Right cardiac atrium (tissue), 5 donors: ENCODE measurements around the gene RBPJL. TPM values are rescaled to one million over a fixed set of nuclear protein-coding genes. Genes with fewer than 3 reads are reported as not detected.

Experiments
- ATAC-seq, 2 donors: fragments of 200-7000 bp; cut with Tn5 transposase; one replicate each; pipeline versions ENCODE4 v1.8.0 to v1.9.1; 2020; ENCODE audit warnings: moderate library complexity in 2 of 2, mild to moderate bottlenecking in 1 of 2
- DNase-seq, 3 donors: peaks; one replicate each; pipeline ENCODE4 v3.0.0-alpha.2; 2020
- H3K27ac ChIP-seq: one replicate; pipeline ENCODE4 v1.5.1; 2013; ENCODE audit warnings: mild to moderate bottlenecking, low read length, control low read depth, moderate library complexity
- H3K27me3 ChIP-seq: one replicate; pipeline ENCODE4 v1.6.1; 2013; ENCODE audit not compliant: control insufficient read depth, insufficient read depth
- H3K4me1 ChIP-seq: one replicate; pipeline ENCODE4 v1.6.1; 2013; ENCODE audit warnings: low read length; ENCODE audit not compliant: control insufficient read depth, insufficient read depth
- H3K4me3 ChIP-seq: one replicate; pipeline ENCODE4 v1.5.1; 2013; ENCODE audit warnings: low read length, control low read depth
- H3K9me3 ChIP-seq: one replicate; pipeline ENCODE4 v1.6.1; 2013; ENCODE audit warnings: low read length; ENCODE audit not compliant: control insufficient read depth
- WGBS: extraction: QIAGEN DNeasy Blood & Tissue Kit; methylation state at CpG from one replicate; pipeline ENCODE4 v1.1.7; 2013; 5-methylcytosine and 5-hydroxymethylcytosine counted together
- intact Hi-C, 4 donors: fragments of 100-400 bp; cut with DNase I; formaldehyde crosslinking; loops; one replicate each; pipeline versions ENCODE4 v1.11.0 to v1.14.0; 2022 to 2023
- polyA plus RNA-seq: library from polyadenylated mRNA; stranded (reverse); fragments of 200-250 nt; gene quantifications from one replicate; pipeline ENCODE4 v1.2.3, GENCODE V29; 2013
- total RNA-seq, 4 donors: library from RNA; stranded (reverse); fragmentation: NEBNext Ultra II Directional; extraction: Animal tissue kit (Norgen Biotek cat#: 25700); gene quantifications; one replicate each; pipeline ENCODE4 v1.2.1, GENCODE V29; 2021
- donor health status: healthy with polysubstance abuse.
- donor health status: DM: no; HTN: yes; CAD: no.
- donor health status: DM: no; HTN: no; CAD: no.
- donor health status: DM: no; HTN: yes; CAD: no; lungs with severe emphysema.
- donor health status: DM: yes; HTN: yes; CAD: no.

RBPJL gene
- total and polyA plus RNA-seq, 5 donors: not detected

DNA sequence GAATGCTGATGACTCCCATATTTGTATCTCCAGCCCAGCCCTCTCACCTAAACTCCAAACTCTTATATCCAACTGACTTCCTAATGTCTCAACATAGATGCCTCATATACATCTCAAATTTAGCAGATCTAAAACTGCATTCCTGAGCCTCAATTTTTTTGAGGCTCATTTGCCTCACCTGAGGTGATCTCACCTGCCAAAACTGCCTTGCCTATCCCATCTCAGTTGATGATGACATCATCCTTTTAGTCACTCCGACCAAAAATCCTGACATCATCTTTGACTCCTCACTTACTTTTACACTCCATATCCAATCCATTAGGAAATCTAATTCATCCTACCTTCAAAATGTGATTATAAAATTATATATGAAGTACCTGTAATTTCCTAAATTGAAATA, 26.6 kb upstream of the RBPJL start:
- Histone ChIP-seq H3K9me3 (no peaks in the 10 kb centered on the region), H3K4me3 (no peak overlapping the region), H3K27ac (no peak overlapping the region), H3K4me1 (no peaks in the 10 kb centered on the region), H3K27me3 (no peaks in the 10 kb centered on the region)
- 61% methylated on average over 1 of the region's 1 CpG for WGBS
- DNase-seq (no peak), ATAC-seq (no peak)
- intact Hi-C loops: no loop called here

DNA sequence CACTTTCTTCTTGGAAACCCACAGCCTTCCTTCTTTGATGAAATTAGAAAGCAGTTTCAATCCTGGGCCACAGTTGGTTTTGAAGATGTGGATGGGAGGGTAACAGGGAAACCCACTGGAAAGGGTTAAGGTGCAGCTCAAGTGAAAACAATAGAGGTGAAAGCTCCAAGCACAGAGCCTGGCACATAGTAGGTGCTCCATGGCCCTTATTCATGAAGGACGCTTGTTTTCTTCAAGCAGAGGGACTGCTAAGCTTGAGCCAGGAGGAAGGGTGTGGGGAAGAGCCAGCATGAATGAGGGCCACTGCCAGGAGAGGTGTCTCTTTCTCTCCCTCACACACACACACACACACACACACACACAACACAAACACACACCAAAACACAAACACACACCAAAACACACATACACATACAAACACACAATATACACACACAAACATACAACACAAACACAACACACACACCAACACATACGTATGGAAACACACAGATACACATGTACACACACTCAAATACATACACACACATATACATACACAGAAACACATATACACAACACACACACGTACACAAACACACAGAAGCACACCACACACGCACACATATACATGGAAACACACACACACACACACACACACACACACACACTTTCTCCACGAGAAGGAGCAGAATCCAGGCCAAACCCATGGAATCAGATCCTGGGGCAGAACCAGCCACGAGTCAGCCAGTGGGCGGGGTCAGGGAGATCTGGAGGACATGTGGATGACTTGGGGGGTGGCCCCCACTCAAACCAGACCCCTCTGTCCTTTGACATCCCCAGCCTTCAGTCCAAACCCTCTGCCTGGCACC, 23.7 kb upstream of the RBPJL start:
- Histone ChIP-seq H3K27me3 (no peaks in the 10 kb centered on the region), H3K27ac (no peak overlapping the region), H3K4me1 (no peaks in the 10 kb centered on the region), H3K9me3 (no peaks in the 10 kb centered on the region), H3K4me3 (no peak overlapping the region)
- no peak for DNase-seq
- intact Hi-C loops: no loop called here
- ATAC-seq: no peak
- WGBS: 63% methylated on average over 7 of the region's 7 CpGs

DNA sequence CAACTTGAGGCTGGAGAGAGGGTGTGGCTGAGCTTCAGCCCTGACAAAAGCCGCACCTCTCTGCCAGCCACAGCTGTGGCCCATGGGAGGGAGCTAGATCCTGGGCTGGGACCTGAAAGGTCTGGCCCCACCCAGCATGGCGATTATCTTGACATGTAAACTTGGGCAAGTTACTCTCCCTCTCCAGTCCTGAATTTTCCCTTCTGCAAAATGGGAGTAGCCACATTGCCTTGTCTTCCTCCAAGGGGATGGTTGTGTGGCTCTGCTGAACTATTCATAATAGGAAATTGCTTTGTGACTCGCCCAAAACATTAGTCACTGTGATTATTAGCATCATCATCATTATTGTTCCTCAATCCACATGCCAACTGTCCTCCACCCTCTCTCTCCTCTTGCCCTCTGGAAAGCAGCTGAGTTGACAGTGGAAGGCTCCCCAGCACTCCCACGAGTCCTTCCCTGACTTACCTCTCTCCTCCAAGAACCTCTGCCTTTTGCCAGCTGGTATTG, 23.0 kb upstream of the RBPJL start:
- Histone ChIP-seq H3K9me3 (no peaks in the 10 kb centered on the region), H3K27ac (no peak overlapping the region), H3K27me3 (no peaks in the 10 kb centered on the region), H3K4me1 (no peaks in the 10 kb centered on the region), H3K4me3 (no peak overlapping the region)
- WGBS: 55% methylated on average over 4 of the region's 4 CpGs
- ATAC-seq (no peak), DNase-seq (no peak)
- intact Hi-C loops: no loop called here

DNA sequence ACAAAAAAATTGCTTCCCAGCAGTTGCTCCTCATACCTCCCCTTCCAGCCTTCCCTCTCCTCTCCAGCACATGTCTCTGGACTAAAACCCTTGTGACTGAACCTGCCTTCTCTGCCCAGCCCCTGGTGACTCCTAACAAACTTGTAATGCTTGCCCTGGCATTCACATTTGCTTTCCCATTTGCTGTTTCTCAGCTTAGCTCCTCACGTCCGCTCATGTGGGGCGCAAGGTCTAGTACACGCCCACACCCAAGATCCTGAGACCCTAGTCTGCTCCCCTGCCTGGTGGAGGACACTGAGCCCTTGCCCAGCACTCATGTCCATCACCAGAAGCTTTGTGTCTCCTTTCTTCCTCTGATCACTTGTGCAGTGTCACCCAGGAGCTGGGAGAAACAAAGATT, 18.3 kb upstream of the RBPJL start:
- no peak overlapping the region for H3K4me3 ChIP-seq
- ATAC-seq: no peak
- H3K27me3 ChIP-seq: no peaks in the 10 kb centered on the region
- no peak overlapping the region for H3K27ac ChIP-seq
- H3K9me3 ChIP-seq: no peaks in the 10 kb centered on the region
- intact Hi-C loops: no loop called here
- DNase-seq: no peak
- H3K4me1 ChIP-seq: no peaks in the 10 kb centered on the region
- 75% methylated on average over 4 of the region's 4 CpGs for WGBS

DNA sequence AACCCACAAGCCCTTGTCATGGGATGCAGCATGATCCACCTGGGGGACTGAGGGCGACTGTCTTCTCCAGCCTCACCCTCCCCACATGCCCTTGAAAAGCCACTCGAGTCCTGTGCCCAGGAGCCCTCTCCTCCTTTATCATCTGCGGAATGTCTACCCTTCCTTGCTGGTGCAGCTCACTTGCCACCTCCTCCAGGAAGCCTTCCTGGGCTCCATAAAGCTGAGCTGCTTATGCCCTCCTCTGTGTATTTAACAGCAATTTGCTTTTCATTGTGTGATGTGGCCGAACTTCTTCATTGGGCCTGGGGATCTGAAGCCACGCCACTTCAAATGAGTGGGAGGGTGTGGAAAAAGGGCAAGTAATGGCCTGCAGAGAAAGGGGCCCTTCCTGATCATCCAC, 17.8 kb upstream of the RBPJL start:
- H3K27me3 ChIP-seq: no peaks in the 10 kb centered on the region
- H3K9me3 ChIP-seq: no peaks in the 10 kb centered on the region
- intact Hi-C loops: no loop called here
- ATAC-seq (no peak), DNase-seq (no peak)
- no peak overlapping the region for H3K4me3 ChIP-seq
- no peak overlapping the region for H3K27ac ChIP-seq
- H3K4me1 ChIP-seq: no peaks in the 10 kb centered on the region
- 86% methylated on average over 5 of the region's 5 CpGs for WGBS

DNA sequence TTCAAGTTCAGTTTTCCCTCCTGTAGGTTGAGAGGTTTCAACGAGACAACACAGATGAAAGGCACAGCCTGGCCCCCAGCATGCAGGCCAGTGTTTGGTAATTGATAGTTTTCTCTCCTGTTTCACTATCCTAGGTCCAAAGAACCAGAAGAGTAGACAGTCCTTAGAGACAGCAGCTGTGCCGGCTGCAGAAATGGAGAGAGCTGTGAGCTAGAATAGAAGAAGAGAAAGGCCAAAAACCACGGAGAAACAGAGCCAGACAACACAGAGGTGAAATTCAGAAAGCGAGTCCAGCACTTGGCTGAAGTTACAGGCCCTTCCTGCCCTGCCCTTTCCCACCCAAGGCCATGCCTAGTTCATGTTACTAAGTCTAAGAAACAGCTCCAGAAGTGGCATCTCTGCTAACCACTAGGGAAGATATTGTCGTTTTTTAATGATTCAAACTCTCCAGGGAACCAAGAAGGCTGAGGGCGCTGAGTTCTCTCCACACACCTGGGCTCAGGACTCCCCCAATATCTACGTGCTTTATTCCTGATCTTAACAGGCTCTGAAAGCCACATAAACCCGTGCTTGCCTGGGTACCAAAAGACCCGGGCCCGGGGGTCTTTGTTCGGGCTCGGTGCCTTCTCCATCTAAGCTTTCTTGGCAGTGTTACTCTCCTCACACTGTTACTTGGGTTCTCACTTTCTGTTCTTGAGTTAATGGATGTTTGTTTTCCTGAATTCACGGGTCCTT, 16.5 kb upstream of the RBPJL start:
- ATAC-seq (no peak), DNase-seq (no peak)
- H3K9me3 ChIP-seq: no peaks in the 10 kb centered on the region
- H3K27me3 ChIP-seq: no peaks in the 10 kb centered on the region
- no peak overlapping the region for H3K4me3 ChIP-seq
- 70% methylated on average over 13 of the region's 13 CpGs for WGBS
- no peaks in the 10 kb centered on the region for H3K4me1 ChIP-seq
- H3K27ac ChIP-seq: no peak overlapping the region
- intact Hi-C loops: loop anchor here in 3 of 4 donors (5.0 to 10.0 kb wide), 4 partner anchors 193 to 285 kb away; no protein-coding TSS in a partner anchor

DNA sequence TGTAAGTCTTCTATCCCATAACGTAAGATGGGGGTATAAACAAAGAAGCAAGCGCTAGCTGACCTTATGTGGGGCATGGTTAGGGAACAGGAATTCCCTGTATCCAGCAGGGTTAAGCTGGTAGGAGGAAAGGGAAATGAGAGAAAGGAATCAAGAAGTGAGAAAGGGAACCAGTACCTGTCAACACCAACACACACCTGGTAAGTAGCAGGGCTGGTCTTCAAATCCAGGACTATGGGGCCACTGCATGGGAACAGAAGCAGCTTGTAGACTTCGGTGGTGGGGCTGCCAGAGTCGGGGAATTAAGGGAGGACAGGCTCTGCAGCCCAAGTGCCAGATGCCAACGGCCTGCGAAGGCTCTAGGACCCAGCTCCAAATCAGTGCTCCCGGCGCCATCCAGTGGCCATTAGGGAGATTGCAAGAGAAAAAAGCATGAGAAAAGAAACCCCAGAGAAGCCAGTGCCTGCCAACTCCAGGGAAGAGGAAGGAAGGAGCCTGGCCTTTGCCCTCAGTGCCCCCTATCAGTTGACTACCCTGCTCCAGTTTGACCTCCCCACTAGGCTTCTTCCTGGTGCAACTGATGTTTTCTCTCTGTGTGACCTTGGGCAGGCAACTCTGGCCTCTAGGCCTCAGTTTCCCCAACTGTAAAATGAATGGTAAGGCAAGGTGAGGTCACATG, 15.8 kb upstream of the RBPJL start:
- ATAC-seq (peak; percentile 62 to 75), DNase-seq (peak; percentile 78 to 89 (median 85))
- 21% methylated on average over 8 of the region's 8 CpGs for WGBS
- H3K9me3 ChIP-seq: no peaks in the 10 kb centered on the region
- no peaks in the 10 kb centered on the region for H3K27me3 ChIP-seq
- no peaks in the 10 kb centered on the region for H3K4me1 ChIP-seq
- no peak overlapping the region for H3K4me3 ChIP-seq
- H3K27ac ChIP-seq: no peak overlapping the region
- intact Hi-C loops: loop anchor here in 3 of 4 donors (5.0 to 10.0 kb wide), 4 partner anchors 194 to 286 kb away; no protein-coding TSS in a partner anchor

DNA sequence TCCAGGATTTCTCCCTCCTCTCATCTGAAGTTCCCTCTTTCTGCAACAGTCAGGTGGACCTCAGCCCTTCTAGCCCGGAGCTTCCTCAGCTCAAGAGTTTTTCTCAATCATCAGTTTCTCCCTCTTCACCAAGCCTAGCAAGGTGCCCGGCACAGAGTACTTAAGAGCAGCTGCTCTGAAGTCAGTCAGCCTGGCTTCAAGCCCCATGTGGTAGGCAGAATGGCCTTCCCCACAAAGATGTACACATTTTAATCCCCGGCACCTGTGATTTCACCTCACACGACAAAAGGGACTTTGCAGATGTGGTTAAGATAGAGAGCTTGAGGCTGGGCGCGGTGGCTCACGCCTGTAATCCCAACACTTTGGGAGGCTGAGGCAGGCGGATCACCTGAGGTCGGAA, 15.1 kb upstream of the RBPJL start:
- WGBS: 84% methylated on average over 9 of the region's 9 CpGs
- H3K4me1 ChIP-seq: no peaks in the 10 kb centered on the region
- DNase-seq (no peak), ATAC-seq (no peak)
- no peaks in the 10 kb centered on the region for H3K27me3 ChIP-seq
- no peak overlapping the region for H3K4me3 ChIP-seq
- no peak overlapping the region for H3K27ac ChIP-seq
- intact Hi-C loops: loop anchor here in 3 of 4 donors (5.0 to 10.0 kb wide), 4 partner anchors 194 to 287 kb away; no protein-coding TSS in a partner anchor
- H3K9me3 ChIP-seq: no peaks in the 10 kb centered on the region

DNA sequence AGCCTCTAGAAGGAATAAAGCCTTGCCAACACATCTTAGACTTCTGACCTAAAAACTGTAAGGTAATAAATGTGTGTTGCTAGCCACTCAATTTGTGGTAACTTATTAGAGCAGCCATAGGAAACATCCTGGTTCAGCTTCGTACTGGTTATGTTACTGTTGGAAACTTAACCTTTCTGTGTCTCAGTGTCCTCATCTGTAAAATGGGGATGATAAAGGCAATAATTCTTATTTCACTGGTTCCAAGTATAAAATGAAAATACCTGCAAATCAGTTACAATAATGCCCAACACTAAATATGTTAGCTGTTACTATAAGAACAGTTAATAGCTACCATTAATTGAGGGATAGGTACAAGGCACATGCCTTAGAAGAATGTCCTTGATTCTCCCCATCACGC, 14.3 kb upstream of the RBPJL start:
- H3K27me3 ChIP-seq: no peaks in the 10 kb centered on the region
- intact Hi-C loops: loop anchor here in 3 of 4 donors (5.0 to 10.0 kb wide), 4 partner anchors 195 to 288 kb away; no protein-coding TSS in a partner anchor
- no peak for DNase-seq
- no peak overlapping the region for H3K27ac ChIP-seq
- 72% methylated on average over 2 of the region's 2 CpGs for WGBS
- no peaks in the 10 kb centered on the region for H3K9me3 ChIP-seq
- no peak for ATAC-seq
- no peak overlapping the region for H3K4me3 ChIP-seq
- H3K4me1 ChIP-seq: no peaks in the 10 kb centered on the region

DNA sequence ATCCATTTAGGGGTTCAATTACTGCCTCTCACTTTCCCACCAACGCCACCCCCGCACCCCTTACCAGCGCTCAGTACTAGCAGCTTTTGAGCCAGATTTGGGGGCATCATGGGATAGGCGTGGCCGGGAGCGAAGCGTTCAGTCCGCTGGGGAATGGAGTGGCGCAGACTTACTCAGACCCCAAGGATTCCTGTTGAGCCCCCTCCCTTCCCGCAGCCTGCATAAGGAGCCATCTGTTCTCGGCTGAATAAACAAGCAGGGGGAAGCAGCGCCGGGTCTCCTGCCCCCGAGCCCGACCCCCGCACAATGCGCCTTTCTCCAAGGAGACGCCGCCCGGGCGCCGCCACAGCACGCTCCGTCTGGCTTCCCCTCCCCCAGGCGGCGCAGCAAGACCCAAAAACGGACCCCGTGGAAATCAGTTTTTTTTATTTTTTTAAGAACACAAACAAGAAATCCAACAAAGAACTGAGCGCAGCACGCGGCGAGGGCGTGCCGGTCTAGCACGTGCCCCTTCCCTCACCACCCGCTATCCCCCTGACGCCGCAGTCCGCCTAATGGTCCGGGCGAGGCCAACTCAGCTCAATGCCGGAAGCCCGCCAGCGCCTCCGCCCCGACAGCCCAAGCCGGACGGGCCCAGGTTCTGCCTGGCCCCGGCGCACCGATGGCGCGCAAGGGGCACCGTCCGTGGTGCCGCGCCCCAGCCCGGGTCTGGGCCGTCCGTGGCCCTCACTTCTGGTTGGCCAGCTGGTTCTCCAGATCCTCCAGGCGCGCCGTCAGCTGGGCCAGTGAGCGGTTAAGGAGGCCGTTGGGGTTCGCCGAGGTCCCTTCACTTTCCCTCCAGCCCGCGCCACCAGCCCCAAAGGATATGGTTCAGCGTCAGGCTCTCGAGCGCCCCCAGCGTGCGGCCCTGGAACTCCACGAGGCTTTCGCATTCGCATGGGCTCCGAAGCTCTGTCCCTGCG, 13.3 kb upstream of the RBPJL start:
- Histone ChIP-seq H3K4me3 (peak overlapping the region; percentile 47), H3K9me3 (no peaks in the 10 kb centered on the region), H3K27me3 (no peaks in the 10 kb centered on the region), H3K27ac (no peak overlapping the region), H3K4me1 (no peaks in the 10 kb centered on the region)
- 2% methylated on average over 79 of the region's 79 CpGs for WGBS
- intact Hi-C loops: loop anchor here in 3 of 4 donors (5.0 to 10.0 kb wide), 4 partner anchors 196 to 289 kb away; no protein-coding TSS in a partner anchor
- DNase-seq: peak; percentile 85 to 94 (median 93)
- peak; percentile 86 to 92 for ATAC-seq
